HG02970 (cell line): ENCODE results near the gene PHETA1.

Source experiments
- ATAC-seq: cut with Tn5 transposase; IDR thresholded peaks from one replicate; pipeline ENCODE4 v1.9.1; 2021; ENCODE audit warnings: mild to moderate bottlenecking, moderate library complexity, moderate number of reproducible peaks; ENCODE audit not compliant: unreplicated experiment, low FRiP score

Gene PHETA1

DNA sequence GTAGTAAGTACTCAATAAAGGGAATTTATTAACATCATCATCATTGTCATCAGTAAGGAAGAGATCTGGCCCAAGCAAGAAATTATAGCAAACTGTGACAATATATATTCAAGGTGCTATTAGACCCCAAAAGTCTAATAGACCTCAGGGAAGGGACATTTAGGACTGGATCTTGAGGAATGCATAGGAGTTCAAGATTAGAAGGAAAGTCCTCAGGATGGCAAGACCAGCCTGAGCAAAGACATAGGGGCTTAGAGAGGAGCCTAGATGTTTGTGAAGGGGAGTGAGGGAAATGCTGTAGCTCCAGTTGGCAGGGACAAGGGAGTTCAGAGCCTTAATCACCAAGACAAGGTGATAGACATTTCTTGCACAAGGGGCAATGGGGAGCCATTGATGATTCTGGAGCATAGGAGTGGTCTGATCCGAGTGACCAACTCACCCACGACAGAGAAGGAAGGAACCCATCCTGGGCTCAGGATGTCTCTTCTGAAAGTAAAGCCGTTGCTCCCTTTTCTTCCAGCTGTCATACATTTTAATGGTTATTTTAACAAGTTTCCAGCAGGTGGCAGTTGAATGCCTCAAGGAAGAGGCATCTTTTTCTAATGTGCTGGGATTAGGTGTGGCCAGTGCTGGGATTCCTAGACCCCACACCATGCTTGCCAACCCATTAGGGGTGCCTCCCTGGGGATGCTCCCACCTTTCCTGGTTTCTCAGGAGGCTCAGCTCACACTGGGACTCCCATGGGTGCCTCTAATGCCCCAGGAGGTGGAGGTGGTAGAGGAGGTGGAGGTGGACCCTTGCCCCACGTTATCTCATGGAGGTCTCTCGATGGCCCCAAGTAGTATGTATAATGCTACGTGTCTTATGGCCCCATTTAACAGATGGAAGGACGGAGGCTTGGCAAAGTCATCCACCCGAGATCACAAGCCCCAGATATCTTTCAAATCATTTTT lies 37.8 kb downstream of the PHETA1 start:
- ATAC-seq = no peak

DNA sequence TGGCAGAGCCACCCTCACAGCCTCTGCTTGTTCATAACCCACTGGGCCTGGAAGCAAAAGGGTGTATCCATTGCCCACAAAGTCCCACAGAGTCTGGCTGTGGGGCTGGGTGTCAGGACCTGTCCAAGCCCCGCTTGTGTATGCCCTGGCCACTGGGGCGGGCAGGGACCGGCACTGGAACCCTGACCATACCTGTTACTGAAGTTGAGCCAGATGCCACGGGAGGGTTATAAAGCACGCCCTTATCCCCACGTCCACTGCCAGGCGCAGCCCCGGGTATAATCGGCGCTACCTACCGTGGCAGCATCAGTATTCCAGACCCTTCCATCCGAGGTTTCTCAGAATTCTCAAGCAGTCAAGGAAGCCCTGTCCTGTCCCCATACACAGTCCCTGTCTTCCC lies 40.8 kb downstream of the PHETA1 start:
- ATAC-seq = no peak

DNA sequence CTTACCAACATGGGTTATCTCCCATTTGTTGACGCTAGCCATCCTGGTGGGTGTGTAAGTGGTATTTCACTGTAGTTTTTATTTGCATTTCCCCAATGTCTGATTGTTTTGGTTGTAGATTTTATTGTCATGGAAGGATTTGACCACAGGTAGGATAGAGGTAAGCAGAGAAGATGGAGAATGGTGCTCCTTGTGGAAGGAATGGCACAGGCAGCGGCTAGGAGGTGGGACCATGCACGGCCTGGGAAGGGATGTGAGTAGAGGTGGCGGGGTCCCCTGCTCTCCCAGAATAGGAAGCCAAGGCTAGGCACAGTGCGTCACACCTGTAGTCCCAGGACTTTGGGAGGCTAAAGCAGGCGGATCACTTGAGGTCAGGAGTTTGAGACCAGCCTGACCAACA lies 41.4 kb downstream of the PHETA1 start:
- ATAC-seq = no peak

DNA sequence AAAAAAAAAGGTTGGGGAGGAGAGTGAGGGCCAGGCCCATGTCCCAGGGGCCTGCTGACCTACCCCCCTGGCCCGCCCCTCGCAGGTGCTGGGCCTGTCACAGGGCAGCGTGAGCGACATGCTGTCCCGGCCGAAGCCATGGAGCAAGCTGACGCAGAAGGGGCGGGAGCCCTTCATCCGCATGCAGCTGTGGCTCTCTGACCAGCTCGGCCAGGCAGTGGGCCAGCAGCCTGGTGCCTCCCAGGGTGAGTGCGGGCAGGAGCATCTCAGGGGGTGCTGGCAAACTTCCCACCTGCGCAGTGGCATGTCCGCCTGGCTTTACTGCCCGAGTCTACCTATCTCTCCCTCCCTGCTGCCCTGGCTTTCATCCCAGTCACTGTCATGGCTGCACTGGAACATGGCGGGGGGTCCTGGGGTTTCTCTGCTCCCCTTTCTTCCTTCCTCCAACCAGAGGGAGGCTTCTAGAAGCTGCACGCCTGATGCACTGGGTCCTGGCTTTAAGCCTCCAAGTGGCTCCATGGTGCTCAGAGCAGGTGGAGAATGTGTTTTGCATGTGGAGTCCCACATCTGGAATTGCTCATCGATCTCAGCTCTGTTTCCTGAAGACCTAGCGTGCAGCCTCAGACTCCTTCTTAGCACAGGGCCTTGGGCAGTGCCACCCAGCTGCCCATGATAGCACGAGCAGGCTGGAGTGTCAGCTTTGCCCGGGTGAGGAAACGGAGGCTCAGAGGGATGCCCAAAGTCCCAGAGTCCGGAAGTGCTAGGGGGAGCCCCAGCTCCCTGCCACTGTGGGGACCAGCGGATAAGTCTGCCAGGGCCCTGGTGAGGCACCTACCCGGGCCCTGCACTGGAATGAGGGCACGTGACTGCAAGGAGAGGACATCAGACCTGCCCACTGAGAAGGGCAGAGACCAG lies 46.3 kb downstream of the PHETA1 start:
- no peak for ATAC-seq

DNA sequence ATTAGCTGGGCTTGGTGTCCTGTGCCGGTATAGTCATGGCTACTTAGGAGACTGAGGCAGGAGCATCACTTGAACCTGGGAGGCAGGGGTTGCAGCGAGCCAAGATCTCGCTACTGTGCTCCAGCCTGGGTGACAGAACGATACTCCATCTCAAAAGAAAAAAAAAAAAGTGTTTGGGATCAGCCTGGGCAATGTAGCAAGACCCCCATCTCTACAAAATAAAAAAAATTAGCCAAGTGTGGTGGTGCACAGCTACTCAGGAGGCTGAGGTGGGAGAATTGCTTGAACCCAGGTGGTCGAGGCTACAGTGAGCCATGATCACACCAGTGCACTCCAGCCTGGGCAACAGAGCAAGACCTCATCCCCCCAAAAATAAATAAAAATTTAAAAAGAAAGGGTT lies 47.6 kb downstream of the PHETA1 start:
- no peak for ATAC-seq

DNA sequence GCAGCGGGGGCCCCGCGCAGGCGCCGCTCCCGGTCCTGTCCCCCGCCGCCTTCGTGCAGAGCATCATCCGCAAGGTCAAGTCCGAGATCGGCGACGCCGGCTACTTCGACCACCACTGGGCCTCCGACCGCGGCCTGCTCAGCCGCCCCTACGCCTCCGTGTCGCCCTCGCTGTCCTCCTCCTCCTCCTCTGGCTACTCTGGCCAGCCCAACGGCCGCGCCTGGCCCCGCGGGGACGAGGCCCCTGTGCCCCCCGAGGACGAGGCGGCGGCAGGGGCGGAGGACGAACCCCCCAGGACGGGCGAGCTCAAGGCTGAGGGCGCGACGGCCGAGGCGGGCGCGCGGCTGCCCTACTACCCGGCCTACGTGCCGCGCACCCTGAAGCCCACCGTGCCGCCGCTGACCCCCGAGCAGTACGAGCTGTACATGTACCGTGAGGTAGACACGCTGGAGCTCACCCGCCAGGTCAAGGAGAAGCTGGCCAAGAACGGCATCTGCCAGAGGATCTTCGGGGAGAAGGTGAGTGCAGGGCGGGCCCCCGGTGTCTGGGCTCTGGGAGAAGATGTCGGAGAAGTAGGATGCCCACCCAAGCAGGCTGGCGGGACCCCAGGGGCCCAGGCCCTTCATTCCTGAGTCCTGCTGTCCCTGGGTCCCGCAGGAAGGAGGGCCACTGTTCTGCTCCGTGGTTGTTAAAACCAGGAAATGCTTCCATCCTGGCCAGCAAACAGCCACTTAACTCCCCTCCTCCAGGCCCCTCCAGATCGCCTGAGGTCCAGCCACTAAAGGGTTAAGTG lies 48.4 kb downstream of the PHETA1 start:
- no peak for ATAC-seq

DNA sequence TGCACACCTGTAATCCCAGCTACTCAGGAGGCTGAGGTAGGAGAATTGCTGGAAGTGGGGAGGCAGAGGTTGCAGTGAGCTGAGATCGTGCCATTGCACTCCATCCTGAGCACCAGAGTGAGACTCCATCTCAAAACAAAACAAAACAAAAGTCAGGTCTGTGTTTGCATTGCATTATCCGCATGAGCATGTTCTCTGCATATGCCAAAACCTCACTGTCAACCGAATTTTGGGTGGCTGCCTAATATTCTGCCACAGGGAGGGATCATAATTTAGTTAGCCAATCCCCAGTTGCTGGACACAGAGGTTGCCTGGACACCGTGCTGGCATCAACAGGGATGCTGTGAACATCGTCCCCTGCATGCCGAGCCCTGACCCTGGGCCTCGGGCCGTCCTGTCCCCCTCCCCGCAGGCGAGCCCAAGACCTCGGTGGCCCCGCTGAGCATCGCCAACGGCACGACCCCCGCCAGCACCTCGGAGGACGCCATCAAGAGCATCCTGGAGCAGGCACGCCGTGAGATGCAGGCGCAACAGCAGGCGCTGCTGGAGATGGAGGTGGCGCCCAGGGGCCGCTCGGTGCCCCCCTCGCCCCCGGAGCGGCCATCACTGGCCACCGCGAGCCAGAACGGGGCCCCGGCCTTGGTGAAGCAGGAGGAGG lies 49.2 kb downstream of the PHETA1 start:
- ATAC-seq = no peak

DNA sequence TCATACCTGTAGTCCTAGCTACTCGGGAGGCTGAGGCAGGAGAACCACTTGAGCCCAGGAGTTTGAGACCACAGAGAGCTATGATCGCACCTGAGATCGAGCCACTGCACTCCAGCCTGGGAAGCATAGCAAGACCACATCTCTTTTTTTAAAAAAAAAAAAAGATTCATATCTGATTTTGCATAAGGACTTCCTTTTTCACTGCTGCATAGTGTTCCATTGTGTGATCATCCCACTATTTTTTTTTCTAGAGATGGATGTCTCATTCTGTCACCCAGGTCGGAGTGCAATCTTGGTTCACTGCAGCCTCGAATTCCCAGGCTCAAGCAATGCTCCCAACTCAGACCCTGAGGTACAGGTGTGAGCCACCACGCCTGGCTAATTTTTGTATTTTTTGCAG lies 50.4 kb downstream of the PHETA1 start:
- ATAC-seq = no peak

DNA sequence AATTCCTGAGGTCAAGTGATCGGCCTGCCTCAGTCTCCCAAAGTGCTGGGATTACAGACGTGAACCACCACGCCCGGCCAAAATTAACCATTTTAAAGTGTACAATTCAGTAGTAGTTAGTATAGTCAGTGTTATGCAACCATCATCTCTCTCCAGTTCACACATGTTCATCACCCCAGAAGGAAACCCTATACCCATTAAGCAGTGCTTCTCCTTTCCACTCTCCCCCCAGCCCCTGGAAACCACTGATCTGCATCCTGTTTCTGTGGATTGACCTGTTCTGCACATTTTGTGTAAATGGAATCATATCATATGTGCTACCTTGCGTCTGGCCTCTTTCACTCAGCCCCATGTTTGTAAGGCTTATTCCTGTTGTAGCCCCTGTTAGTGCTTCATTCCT lies 52.2 kb downstream of the PHETA1 start:
- ATAC-seq = no peak

DNA sequence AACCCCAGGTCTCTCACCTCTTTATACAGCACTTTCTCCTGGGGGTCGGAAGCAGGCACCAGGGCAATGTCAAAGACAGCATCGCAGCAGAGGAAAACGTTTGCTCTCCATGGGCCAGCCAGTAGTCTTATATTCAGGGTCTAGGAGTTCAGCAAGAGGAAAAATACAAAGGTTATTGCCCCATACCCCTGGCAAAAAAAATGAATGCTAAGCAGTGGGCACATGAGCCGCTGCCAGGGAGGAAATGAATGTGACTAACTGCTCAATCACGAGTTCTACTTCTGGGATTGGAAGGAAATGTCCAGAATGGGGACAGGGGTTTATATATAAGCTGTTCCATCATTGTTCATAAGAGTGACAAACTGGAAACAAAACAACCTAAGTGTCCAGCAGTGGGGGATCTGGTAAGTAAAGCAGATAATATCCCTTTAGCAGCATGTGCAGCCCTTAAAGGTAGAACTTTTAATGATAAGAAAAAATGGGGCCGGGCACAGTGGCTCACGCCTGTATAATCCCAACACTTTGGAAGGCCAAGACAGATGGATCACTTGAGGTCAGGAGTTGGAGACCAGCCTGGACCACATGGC lies 53.8 kb downstream of the PHETA1 start:
- ATAC-seq = no peak

DNA sequence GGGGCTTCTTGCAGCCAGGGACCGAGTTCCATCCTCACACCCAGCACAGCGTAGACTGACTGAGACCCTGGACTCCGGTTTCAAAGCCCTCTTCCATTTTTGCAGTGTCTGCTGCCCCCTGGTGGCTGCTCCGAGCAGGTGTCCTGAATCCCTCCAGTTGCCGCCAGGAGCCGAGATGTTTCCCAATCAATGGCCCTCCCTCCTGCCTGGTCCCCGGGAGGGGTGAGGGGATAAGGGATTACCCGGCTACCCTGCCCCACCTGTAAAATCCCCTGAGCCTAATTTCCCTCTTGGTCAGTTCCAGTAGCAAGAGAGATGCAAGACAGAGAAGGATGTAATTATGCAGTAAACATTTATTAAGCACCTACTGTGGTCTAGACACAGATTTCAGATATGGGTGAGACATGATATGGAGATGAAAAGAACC lies 55.0 kb downstream of the PHETA1 start:
- ATAC-seq = no peak

DNA sequence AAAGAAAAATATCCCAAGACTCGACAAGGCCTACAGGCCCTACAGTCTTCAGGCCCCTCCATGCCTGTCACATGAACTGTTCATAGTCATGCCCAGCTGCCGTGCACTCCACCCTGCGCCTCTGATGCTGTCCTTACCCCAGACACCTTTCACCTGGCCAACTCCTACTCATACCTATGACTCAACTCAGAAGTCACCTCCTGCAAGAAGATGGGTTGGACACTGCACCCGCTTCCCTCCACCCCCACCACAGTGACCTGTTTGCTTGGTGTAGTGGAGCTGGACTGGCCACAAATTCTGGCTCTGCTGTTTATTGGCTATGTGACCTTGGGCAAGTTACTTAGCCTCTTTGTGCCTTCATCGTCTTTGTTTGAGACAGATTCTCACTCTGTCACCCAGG lies 56.2 kb downstream of the PHETA1 start:
- no peak for ATAC-seq

DNA sequence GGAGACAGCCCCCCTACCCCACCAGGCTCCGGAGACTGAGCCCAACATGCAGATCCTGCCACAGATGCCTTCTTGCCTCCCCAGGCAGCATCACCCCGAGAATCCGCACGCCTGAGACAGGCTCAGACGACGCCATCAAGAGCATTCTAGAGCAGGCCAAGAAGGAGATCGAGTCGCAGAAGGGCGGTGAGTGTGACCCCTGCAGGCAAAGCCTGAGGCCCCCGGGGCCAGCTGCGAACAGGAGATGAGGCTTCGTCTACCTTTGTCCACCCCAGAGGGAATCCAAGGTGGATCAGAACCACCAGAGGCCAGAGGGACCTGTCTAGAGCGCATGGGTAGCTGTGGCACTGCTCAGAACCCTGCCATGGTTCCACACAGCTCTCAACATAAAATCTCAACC lies 56.9 kb downstream of the PHETA1 start:
- no peak for ATAC-seq

DNA sequence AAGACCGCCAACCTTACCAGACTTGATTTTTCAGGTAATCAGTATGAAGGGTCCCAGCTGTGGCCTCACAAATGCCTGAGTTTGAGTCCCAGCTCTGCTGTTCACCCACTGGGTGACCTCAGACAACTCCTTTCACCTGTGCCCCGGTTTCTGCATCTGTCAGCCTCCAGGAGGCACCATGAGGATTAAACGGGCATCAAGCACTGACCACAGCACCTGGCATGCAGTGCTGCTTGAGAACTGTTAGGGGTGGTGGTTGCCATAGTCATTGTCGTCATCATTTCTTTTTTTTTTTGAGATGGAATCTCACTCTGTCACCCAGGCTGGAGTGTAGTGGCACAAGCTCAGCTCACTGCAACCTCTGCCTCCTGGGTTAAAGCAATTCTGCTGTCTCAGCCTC lies 57.9 kb downstream of the PHETA1 start:
- no peak for ATAC-seq
